OCI-LY7 (cell line): ENCODE measurements around the gene MIB2. TPM values are rescaled to one million over a fixed set of nuclear protein-coding genes. Genes with fewer than 3 reads are reported as not detected.
"Not testable (repeated sequence)": the region's sequence is repeated elsewhere in the genome, so short reads cannot be mapped to it uniquely, and the experiment has no call there.

Source experiments
- BruUV-seq: library from RNA; stranded (reverse); fragments of 400-500 nt; replicated peaks from 2 replicates; lab custom pipeline; 2021; lab: Mats Ljungman, UMichigan
- CTCF ChIA-PET: fragments of 300-600 bp; sonication (Branson Sonifier 250); formaldehyde crosslinking; loops from one replicate; lab custom pipeline; 2022; ENCODE audit warnings: antibody characterized with exemption; ENCODE audit not compliant: unreplicated experiment; lab: Charles Lee
- POLR2A ChIA-PET: fragments of 300-600 bp; sonication (Branson Sonifier 250); formaldehyde crosslinking; loops from one replicate; lab custom pipeline; 2022; ENCODE audit warnings: antibody characterized with exemption; lab: Charles Lee
- DNase-seq: peaks from one replicate; pipeline ENCODE4 v3.0.0-alpha.2; 2015; ENCODE audit warnings: low spot score
- H2AFZ ChIP-seq: fragments of 200-600 bp; sonication (generic), shearing (Covaris generic); 2 replicates; pipeline ENCODE4 v1.6.1; 2014; ENCODE audit warnings: mild to moderate bottlenecking, antibody characterized with exemption, low read length, moderate library complexity
- H3K27ac ChIP-seq: fragments of 200-600 bp; sonication (generic); 2 replicates; pipeline ENCODE4 v1.5.1; 2014; ENCODE audit warnings: mixed run types, low read depth, mild to moderate bottlenecking, moderate library complexity, low read length, inconsistent platforms; ENCODE audit not compliant: poor library complexity, severe bottlenecking
- H3K36me3 ChIP-seq: fragments of 200-600 bp; sonication (generic); 2 replicates; pipeline ENCODE4 v1.6.1; 2014; ENCODE audit warnings: mild to moderate bottlenecking, antibody characterized with exemption, low read length, moderate library complexity, mixed read lengths; ENCODE audit not compliant: insufficient read depth
- H3K4me1 ChIP-seq: fragments of 200-600 bp; sonication (generic); 2 replicates; pipeline ENCODE4 v1.5.1; 2014; ENCODE audit warnings: mild to moderate bottlenecking, low read length; ENCODE audit not compliant: insufficient read depth, poor library complexity, severe bottlenecking
- H3K4me2 ChIP-seq: fragments of 200-600 bp; sonication (generic); 2 replicates; pipeline ENCODE4 v1.6.1; 2014; ENCODE audit warnings: mild to moderate bottlenecking, low read length
- H3K4me3 ChIP-seq: fragments of 200-600 bp; sonication (generic); 2 replicates; pipeline ENCODE4 v1.5.1; 2014; ENCODE audit warnings: mild to moderate bottlenecking, low read depth, low read length; ENCODE audit not compliant: poor library complexity, severe bottlenecking
- H3K79me2 ChIP-seq: fragments of 200-600 bp; sonication (generic); 2 replicates; pipeline ENCODE4 v1.6.1; 2016; ENCODE audit warnings: low read depth, mild to moderate bottlenecking, low read length, moderate library complexity, mixed read lengths; ENCODE audit not compliant: insufficient read depth
- H3K9me2 ChIP-seq: fragments of 200-600 bp; sonication (generic); 2 replicates; pipeline ENCODE4 v1.6.1; 2016; ENCODE audit warnings: mild to moderate bottlenecking, low read length, mixed read lengths; ENCODE audit not compliant: insufficient read depth
- H3K9me3 ChIP-seq: fragments of 200-600 bp; sonication (generic); 2 replicates; pipeline ENCODE4 v1.6.1; 2014; ENCODE audit warnings: mild to moderate bottlenecking, mixed run types, low read length, mixed read lengths
- H4K20me1 ChIP-seq: fragments of 200-600 bp; sonication (generic); 2 replicates; pipeline ENCODE4 v1.6.1; 2014; ENCODE audit warnings: mild to moderate bottlenecking, antibody characterized with exemption, low read length, moderate library complexity, mixed read lengths; ENCODE audit not compliant: insufficient read depth
- CTCF ChIP-seq: fragments of 200-600 bp; sonication (generic); conservative IDR thresholded peaks from 2 replicates; pipeline ENCODE4 v1.5.1; 2014; ENCODE audit warnings: mild to moderate bottlenecking, antibody characterized with exemption, low read length, moderate library complexity, mixed read lengths
- EZH2phosphoT487 ChIP-seq: fragments of 200-600 bp; sonication (generic); IDR thresholded peaks from 2 replicates; pipeline ENCODE4 v1.6.1; 2018; ENCODE audit warnings: low read depth, borderline replicate concordance, mild to moderate bottlenecking, mixed run types, antibody characterized with exemption, low read length, moderate library complexity, mixed read lengths
- intact Hi-C: fragments of 100-400 bp; cut with micrococcal nuclease; formaldehyde crosslinking; loops from one replicate; pipeline ENCODE4 v1.10.0; 2022; ENCODE audit not compliant: unreplicated experiment
- total RNA-seq, 2 experiments: library from RNA; depleted of rRNA in 1 of 2; stranded (reverse); fragments of >200 nt in 1 of 2; shearing (Covaris generic) in 1 of 2; gene quantifications; 2 replicates each; pipeline ENCODE4 v1.2.3, GENCODE V29; 2014 to 2022

The MIB2 gene
- total RNA-seq, 2 experiments from 2014 or later: 54.0 to 64.9 TPM

GRCh38 chr1:1630965-1631781 is 15.9 kb downstream of the MIB2 start:
- ChIA-PET CTCF (interaction anchor here (0.7 kb wide), 1 partner anchor 148 kb away, joined by 3 read pairs; no protein-coding TSS in a partner anchor), POLR2A (no interaction called here)
- H3K27ac ChIP-seq: peak overlapping the region; percentile 77
- no peaks in the 10 kb centered on the region for H3K9me2 ChIP-seq
- peak overlapping the region; percentile 74; the same call in 1 of the 2 replicates for H2AFZ ChIP-seq
- no peaks in the 10 kb centered on the region for H4K20me1 ChIP-seq
- BruUV-seq: no TSS peak
- peak overlapping the region; percentile 66 for H3K4me3 ChIP-seq
- TF ChIP-seq CTCF (no peak), EZH2phosphoT487 (no peak)
- intact Hi-C loops: no loop called here
- peak overlapping the region; percentile 62 for H3K4me2 ChIP-seq
- DNase-seq: no peak
- H3K9me3 ChIP-seq: no peaks in the 10 kb centered on the region
- H3K36me3 ChIP-seq: no peaks in the 10 kb centered on the region
- H3K79me2 ChIP-seq: no peaks in the 10 kb centered on the region
- peaks cover 30% of the 10 kb centered on the region for H3K4me1 ChIP-seq

GRCh38 chr1:1631782-1632420 is 16.6 kb downstream of the MIB2 start, which contains the start of gene MMP23B:
MMP23B (plus strand) TSS chr1:1632173; CDS start chr1:1632219, 46 bp downstream.
- Histone ChIP-seq H3K4me3 (no peak within 1 kb of the TSS), H3K4me1 (peaks cover 30% of the 10 kb centered on the region), H3K27ac (no peak within 1 kb of the TSS), H3K36me3 (0 out of 2 replicates have a peak, but pooled peaks cover 3% of the 10 kb centered on the region), H2AFZ (no peak within 1 kb of the TSS), H4K20me1 (no peaks in the 10 kb centered on the region), H3K4me2 (no peak within 1 kb of the TSS; the same call in 1 of the 2 replicates), H3K9me2 (no peaks in the 10 kb centered on the region), H3K79me2 (no peaks in the 10 kb centered on the region), H3K9me3 (no peaks in the 10 kb centered on the region)
- TF ChIP-seq CTCF (no peak), EZH2phosphoT487 (no peak)
- intact Hi-C loops: no loop called here
- peak; percentile 3 for DNase-seq
- no TSS peak for BruUV-seq
- ChIA-PET POLR2A (no interaction called here), CTCF (interaction anchor here (0.7 kb wide), 1 partner anchor 147 kb away, joined by 3 read pairs; no protein-coding TSS in a partner anchor)

- H4K20me1 ChIP-seq, H3K36me3 ChIP-seq, H2AFZ ChIP-seq, H3K9me3 ChIP-seq, POLR2A ChIA-PET, H3K27ac ChIP-seq, H3K4me3 ChIP-seq, H3K79me2 ChIP-seq, H3K9me2 ChIP-seq, DNase-seq, CTCF ChIA-PET, BruUV-seq, H3K4me2 ChIP-seq, intact Hi-C loops: not testable (repeated sequence)
- H3K4me1 ChIP-seq: peaks cover 20% of the 10 kb centered on the region
Measured at GRCh38 chr1:1633409-1633808, 18.1 kb downstream of the MIB2 start.

GRCh38 chr1:1634613-1635012 is 19.3 kb downstream of the MIB2 start:
- DNase-seq, CTCF ChIA-PET: not testable (repeated sequence)

More at GRCh38 chr1:1634613-1635012, 19.3 kb downstream of the MIB2 start:
- H3K4me1 ChIP-seq, H3K4me2 ChIP-seq, H3K9me2 ChIP-seq, intact Hi-C loops, H3K9me3 ChIP-seq, H3K36me3 ChIP-seq, H3K79me2 ChIP-seq, H3K4me3 ChIP-seq, BruUV-seq, H2AFZ ChIP-seq, H4K20me1 ChIP-seq, POLR2A ChIA-PET, H3K27ac ChIP-seq: not testable (repeated sequence)
